ENCODE measurements around the gene RBM19. TPM values are rescaled to one million over a fixed set of nuclear protein-coding genes. Genes with fewer than 3 reads are reported as not detected.

Gene RBM19
- total RNA-seq, 1 experiment from 2014 or later: 23.8 TPM

- in situ Hi-C loops (cut with HindIII; ENCODE audit: low pct_unique_long_range_greater_than_20kb, low sequenced_read_pairs): no loop called here
- peak; percentile 79 for DNase-seq (ENCODE audit: low read depth)
These were observed 4.0 kb downstream of the RBM19 start for GRCh38 chr12:113961921-113962710.

GRCh38 chr12:113960030-113960429, 6.1 kb downstream of the RBM19 start:
- DNase-seq (ENCODE audit: low read depth): no peak
- in situ Hi-C loops (cut with HindIII; ENCODE audit: low pct_unique_long_range_greater_than_20kb, low sequenced_read_pairs): no loop called here

- DNase-seq (ENCODE audit: low read depth): no peak
- in situ Hi-C loops (cut with HindIII; ENCODE audit: low pct_unique_long_range_greater_than_20kb, low sequenced_read_pairs): no loop called here
These were observed 7.0 kb downstream of the RBM19 start for GRCh38 chr12:113959096-113959495.

- in situ Hi-C loops (cut with HindIII; ENCODE audit: low pct_unique_long_range_greater_than_20kb, low sequenced_read_pairs): no loop called here
- no peak for DNase-seq (ENCODE audit: low read depth)
These were observed 8.0 kb downstream of the RBM19 start for GRCh38 chr12:113958108-113958507.

GRCh38 chr12:113957627-113958026, 8.5 kb downstream of the RBM19 start:
- no peak for DNase-seq (ENCODE audit: low read depth)
- in situ Hi-C loops (cut with HindIII; ENCODE audit: low pct_unique_long_range_greater_than_20kb, low sequenced_read_pairs): no loop called here

GRCh38 chr12:113955109-113955970, 10.8 kb downstream of the RBM19 start:
- no peak for DNase-seq (ENCODE audit: low read depth)
- in situ Hi-C loops (cut with HindIII; ENCODE audit: low pct_unique_long_range_greater_than_20kb, low sequenced_read_pairs): no loop called here

- no peak for DNase-seq (ENCODE audit: low read depth)
- in situ Hi-C loops (cut with HindIII; ENCODE audit: low pct_unique_long_range_greater_than_20kb, low sequenced_read_pairs): no loop called here
These were observed 11.6 kb downstream of the RBM19 start for GRCh38 chr12:113954547-113954946.

- in situ Hi-C loops (cut with HindIII; ENCODE audit: low pct_unique_long_range_greater_than_20kb, low sequenced_read_pairs): no loop called here
- no peak for DNase-seq (ENCODE audit: low read depth)
These were observed 15.3 kb downstream of the RBM19 start for GRCh38 chr12:113950873-113951272.

- in situ Hi-C loops (cut with HindIII; ENCODE audit: low pct_unique_long_range_greater_than_20kb, low sequenced_read_pairs): no loop called here
- DNase-seq (ENCODE audit: low read depth): no peak
These were observed 16.5 kb downstream of the RBM19 start for GRCh38 chr12:113949321-113950305.

- in situ Hi-C loops (cut with HindIII; ENCODE audit: low pct_unique_long_range_greater_than_20kb, low sequenced_read_pairs): no loop called here
- no peak for DNase-seq (ENCODE audit: low read depth)
These were observed 17.8 kb downstream of the RBM19 start for GRCh38 chr12:113948151-113948914.

- DNase-seq (ENCODE audit: low read depth): no peak
- in situ Hi-C loops (cut with HindIII; ENCODE audit: low pct_unique_long_range_greater_than_20kb, low sequenced_read_pairs): no loop called here
These were observed 19.9 kb downstream of the RBM19 start for GRCh38 chr12:113946175-113946574.

GRCh38 chr12:113945174-113946173, 20.7 kb downstream of the RBM19 start:
- in situ Hi-C loops (cut with HindIII; ENCODE audit: low pct_unique_long_range_greater_than_20kb, low sequenced_read_pairs): no loop called here
- no peak for DNase-seq (ENCODE audit: low read depth)

- in situ Hi-C loops (cut with HindIII; ENCODE audit: low pct_unique_long_range_greater_than_20kb, low sequenced_read_pairs): no loop called here
These were observed 23.9 kb downstream of the RBM19 start for GRCh38 chr12:113942209-113942608.

GRCh38 chr12:113941208-113941486, 25.0 kb downstream of the RBM19 start:
- in situ Hi-C loops (cut with HindIII; ENCODE audit: low pct_unique_long_range_greater_than_20kb, low sequenced_read_pairs): no loop called here
- DNase-seq (ENCODE audit: low read depth): no peak

More at GRCh38 chr12:113942209-113942608, 23.9 kb downstream of the RBM19 start:
- no peak for DNase-seq (ENCODE audit: low read depth)

GRCh38 chr12:113940357-113941207, 25.5 kb downstream of the RBM19 start:
- in situ Hi-C loops (cut with HindIII; ENCODE audit: low pct_unique_long_range_greater_than_20kb, low sequenced_read_pairs): no loop called here
- DNase-seq (ENCODE audit: low read depth): no peak

- in situ Hi-C loops (cut with HindIII; ENCODE audit: low pct_unique_long_range_greater_than_20kb, low sequenced_read_pairs): no loop called here
- DNase-seq (ENCODE audit: low read depth): no peak
These were observed 26.3 kb downstream of the RBM19 start for GRCh38 chr12:113939867-113940266.

All from Caki2 (cell line).